Bone marrow (tissue), 2 donors: ENCODE measurements around the gene SIAE.

ENCODE experiments used
- DNase-seq, 2 donors: peaks; one replicate each; lab custom pipeline; 2025; lab: John Stamatoyannopoulos, UW

The SIAE gene

DNA sequence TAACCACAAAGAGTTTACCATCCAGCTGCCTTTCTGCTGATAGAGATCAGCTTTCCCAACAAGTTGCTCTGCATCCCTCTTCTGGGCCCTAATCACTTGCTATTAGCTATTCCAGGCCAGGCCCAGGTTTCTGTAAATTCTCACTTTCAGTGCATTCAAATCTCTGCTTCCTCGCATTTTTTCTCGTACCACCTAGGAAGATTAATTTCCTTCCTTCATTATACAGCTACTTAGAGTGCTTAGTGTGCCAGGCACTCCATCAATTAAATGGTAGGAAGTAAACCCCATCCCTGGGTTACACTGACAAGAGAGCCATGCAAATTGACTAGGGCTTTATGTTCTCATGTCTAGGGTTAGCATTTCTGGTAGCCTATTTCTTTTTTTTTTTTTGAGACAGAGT, 9.7 kb downstream of the SIAE start:
- DNase-seq: no peak

DNA sequence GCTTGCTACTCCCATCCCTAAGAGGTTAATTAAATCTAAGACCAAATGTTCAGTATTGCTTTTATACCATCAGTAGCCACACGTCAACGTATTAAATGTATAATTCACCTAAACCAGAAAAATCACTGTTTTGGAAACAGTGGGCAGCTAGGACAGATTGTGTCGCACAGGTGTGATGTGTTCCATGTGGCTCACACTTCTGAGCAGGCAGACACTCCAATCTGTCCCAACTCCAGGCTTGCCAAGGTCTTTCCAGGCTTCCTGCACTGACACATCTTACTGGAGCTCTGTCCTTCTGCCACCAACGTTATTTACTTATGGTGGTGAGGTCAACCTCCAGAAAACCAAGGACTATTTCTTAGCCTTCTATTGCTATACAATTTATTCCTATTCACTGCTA, 11.4 kb downstream of the SIAE start:
- DNase-seq: no peak

GRCh38 chr11:124661553-124661952, 12.0 kb downstream of the SIAE start:
- no peak for DNase-seq

GRCh38 chr11:124658986-124659385, 14.6 kb downstream of the SIAE start:
- no peak for DNase-seq

DNA sequence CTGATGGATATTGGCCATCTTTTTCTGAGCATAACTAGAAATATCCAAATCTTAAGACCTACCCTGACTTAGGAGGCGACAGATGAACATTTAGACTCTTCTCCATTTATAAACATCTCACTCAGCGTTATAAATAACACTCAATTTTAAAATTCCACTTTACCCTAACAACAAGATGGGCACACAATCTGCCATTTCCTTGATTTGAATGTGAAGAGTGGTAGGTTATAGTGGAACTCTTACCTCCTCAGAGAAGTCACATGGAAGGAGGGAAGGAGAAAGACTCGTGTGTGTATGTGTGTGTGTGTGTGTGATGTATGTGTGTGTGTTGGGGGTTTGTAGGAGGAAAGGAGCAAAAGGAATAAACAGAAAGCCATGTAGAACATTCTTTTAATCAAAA, 15.0 kb downstream of the SIAE start:
- DNase-seq: no peak

DNA sequence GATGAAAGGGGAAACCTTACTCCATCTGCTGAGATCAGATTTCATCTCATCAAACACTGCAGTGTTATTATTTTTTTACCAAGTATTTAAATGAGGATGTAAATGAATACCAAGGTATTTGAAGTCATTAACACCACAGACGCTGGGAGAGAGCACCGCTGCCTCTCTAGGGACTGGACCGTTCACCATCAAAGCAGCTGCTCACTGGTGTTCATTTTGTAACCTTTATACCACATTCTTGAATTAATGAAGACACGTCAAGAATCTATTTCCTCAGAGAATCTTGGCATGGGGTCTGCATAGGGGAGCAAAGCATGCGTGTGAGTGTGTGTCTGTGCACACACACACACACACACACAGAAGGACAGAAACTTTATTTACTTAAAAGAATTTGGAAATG, 15.6 kb downstream of the SIAE start:
- no peak for DNase-seq

DNA sequence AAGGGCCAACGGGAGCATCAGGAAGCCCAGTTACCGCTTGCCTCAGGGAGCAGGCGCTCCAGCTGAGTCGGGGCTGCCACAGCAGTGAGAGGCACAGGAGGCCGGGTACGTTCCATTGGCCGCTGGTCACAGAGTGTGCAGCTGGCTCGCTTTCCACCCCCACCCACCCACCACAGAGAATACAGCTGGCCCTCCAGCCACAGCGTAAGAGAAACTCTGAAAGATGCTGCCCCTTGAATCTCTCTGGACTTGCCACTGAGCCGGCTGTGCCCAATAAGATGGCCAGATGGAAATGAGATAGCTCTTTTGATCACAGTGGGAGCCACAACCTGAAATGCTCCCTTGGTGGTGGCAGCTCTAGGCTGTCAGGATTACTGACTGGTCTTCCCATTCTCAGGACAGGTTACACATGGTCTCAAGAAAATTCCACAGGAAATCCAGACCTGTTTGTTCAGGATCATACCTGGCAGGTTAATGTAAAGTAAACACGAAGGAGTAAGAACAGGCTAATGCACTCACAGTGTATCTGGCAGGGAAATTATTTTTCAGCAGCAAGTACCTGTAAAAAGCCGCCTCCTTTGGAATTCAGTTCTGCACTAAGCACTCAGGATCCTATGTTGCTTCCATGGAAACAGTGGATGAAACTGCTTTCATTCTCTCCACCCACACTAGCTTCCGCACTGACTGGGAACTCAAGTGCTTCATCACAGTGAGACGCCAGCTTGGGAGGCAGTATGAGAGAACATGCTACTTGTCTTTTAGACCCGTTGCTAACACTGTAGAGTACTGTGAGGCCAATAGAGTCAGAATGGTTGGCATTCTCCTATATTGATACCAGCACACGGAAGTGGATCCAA, 16.5 kb downstream of the SIAE start:
- DNase-seq: no peak

DNA sequence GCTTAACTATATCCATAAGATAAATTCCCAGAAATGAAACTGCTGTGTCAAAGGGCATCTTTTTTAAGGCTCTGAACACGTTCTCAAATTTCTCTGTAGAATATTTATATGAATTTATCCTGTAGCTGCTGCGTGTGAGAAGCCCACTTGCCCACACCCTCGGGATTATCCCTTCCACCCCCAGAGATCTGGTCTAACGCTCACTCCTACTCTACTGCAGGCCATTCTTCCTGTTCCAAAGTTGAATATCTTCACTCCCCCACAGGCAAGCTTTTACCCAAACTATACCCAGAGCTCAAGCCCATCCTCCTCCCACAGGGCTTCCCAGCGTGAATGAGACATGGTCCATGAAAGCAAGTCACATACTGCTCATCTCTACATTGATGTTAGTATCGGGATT, 24.9 kb downstream of the SIAE start:
- no peak for DNase-seq

DNA sequence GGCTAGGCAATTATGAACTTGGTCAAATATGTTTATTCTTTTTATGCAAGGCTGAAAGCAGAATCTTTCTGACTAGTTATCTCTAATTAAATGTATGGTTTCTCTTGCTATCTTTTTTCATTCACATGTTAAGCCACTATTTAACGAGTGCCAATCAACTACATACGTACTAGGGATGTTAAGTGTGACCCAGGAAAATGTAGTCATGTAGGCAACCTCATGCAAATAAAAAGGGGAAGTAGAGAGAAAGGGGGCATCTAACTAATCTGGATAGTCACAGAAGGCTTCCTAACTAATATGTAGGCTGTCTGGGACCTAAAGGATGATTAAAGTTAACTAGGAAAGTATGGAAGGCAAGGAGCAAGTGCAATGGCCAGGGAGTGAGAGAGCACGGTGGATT, 27.4 kb downstream of the SIAE start:
- DNase-seq: peak in 1 of 2 donors; percentile 13

DNA sequence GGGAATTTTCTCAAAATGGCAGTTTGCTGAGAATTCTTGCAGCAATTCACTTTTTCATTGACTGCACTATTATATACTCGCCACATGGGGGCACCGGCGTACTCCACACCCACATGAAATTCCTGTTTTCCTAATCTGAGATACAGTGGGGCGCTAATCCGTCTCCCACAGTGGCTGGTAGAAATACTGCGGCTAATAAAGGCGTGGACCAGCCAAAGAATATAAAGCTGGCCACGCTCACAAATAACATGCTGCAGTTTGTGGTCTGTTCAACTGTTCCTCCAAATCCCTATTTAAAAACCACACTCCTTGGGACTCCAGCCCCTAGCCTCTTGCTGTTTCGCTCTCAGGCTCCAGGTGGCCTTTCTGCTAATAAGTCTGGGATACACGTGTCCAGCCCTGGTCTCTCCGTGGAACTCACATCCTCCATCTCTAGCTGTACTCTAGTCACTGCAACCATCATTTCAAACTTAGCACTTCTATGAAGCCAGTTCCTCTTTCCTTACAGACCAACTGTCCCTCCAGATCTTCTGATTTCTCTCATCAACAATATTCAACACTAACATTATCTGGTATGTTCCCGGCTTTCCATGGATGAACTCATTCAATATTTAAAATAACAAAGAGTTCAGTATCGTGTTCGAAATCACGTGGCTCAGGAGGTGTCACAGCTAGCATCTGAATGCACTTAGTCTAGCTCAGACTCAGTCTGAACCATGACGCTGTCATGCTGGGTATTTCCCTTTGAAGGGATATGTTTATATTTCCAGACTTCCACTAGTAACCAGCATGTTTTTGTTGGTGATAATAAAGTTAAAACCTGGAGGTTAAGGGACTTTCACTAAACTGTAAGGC, 28.9 kb downstream of the SIAE start:
- peak in 1 of 2 donors; percentile 29 for DNase-seq

DNA sequence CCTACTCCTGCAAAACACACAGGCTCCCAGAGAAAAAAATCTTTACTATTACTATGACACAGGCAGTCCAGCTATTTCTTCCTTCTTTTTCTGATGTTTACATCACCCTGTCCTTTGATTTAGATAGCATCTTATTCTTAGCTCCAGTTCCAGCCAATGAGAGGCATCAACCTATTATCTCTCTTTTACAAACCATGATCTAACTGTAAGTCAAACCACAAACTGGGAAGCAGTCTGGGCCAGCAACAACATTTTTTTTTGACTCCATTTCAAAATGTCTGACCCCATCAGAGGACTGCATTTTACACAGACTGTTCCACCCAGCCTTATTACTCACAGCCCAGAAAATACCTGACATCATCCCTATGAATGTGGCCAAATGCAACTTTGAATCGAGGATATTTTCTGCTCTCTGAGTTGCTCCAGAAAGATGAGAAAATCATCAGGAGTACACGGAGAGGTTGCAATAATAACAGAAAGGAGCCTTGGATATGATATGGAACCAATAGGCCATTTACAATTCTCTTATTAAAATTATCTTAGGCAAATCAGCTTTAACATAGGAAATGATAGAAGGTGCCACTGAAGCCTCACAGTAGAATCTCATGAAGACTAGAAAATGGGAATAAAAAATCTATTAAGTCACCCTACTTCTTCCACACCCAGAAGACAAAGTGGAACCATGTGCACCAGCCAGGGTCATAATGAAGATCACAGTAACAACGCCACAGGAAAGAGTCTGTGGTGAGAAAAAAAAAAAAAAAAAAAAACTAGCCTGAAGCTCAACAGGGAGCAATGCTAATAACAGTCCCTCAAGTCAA, 29.7 kb downstream of the SIAE start:
- DNase-seq: no peak

DNA sequence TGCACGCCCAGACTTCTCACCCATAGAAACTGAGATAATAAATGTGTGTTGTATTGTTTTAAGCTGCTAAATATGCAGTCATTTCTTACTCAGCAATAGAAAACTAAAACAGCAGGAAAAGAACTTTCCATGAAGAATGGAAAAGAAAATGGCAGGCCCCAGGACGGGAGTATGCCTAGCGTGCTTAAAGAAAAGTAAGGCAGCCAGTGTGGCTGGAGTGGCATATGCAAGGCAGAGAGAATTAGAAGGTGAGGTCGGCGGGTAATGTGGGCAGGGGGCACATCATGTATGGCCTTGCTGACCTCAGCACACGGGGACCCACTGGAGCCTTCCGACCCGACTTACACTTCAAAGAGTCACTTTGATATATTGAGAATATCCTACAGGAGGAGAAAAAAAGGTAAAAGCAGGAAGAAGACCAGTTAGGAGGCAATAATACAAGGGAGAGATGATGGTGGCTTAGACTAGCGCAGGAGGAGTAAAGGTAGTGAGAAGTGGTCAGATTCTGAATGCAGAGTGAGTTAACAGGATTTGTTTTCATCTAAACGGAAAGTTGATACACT, 30.4 kb downstream of the SIAE start:
- DNase-seq: no peak

DNA sequence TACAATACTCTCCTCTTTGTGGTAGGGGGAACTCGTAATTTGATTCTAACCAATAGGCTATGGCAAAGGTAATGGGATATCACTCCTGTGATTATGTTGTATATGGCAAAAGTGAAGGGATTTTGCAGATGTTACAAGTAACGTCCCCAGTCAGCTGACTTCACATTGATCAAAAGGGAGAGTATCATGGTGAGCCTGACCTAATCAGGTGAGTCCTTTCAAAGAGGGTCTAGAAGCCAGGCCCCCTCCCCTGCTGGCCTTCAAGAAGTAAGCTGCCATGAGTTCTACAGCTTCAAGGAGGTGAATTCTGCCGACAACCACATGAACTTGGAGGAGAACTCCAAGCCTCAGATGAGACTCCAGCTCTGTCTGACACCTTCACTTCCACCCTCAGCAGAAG, 30.9 kb downstream of the SIAE start:
- no peak for DNase-seq

GRCh38 chr11:124640666-124641065, 32.9 kb downstream of the SIAE start:
- no peak for DNase-seq

- no peak for DNase-seq
These were observed 34.4 kb downstream of the SIAE start for GRCh38 chr11:124639186-124639585.

DNA sequence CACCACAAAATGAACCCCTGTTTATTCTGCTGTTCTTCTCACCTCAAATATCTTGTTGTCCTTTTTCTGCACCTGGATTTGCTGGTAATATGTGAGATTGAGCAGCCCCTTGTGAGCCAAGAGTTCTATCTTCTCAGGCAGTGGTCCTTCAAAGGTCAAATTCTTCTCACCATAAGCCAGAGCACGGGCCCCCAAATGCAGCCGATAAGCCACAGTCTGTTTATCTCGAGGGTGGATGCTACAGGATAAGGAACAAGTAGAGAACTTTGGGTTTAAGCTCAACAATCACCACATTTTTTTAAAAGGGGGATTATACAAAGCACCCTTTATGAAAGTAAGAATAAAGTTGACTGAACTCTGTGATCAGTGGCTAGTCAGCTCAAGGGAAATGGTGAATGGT, 35.0 kb downstream of the SIAE start:
- DNase-seq: no peak

DNA sequence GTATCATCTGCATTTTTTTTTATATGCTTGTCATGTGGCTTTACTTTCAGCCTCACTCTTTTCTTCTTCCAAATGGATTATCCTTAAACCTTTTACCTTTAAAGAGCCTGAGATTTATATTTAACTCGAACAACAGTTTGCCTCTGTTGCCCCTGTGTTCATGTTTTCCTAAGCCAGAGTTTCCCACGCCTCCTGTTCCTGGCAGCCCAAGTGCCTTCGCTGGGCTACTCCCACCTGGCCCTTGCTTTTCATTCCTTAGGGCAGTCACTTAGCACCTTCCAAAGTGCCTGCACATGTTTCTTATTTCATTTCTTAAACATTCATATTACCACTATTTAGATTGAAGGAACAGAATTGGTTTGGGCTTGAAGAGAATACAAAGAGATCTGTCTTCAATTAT, 37.6 kb downstream of the SIAE start:
- no peak for DNase-seq

DNA sequence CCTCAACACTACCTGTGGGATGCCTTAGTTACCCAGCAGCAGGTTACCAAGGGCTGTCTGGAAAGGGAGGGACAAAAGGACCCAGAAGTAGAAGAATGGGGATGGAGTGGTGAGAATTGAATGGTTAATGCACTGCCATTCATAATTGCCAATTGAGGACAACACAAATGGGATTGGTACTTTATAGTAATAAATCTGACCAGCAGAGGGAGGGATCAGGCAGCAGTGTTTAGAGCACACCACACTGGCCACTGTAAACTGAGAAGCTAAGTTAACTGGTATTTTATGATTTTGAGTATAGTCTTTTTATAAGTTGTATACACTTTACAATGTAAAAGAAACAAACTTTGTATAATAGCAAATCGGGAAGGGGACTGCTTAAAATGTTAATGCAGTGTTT, 40.2 kb downstream of the SIAE start:
- DNase-seq: no peak

DNA sequence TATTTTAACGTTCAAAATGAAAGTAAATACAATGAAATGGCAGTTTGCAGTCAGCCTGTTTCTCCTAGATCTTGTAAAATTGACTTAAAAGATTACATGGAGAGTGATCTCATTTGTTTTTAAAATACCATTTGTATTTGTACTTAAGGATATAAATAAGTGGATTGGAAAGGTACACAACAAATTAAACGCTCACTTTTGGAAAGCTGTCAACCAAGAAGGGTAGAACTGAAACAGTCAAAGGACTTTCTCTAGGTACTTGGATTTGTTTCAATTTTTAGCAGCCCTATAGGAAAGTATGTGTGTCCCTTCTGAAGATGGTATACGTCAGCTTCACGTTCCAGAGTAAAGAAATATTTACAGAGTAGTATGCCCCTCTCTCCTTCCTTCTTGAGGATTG, 43.6 kb downstream of the SIAE start:
- DNase-seq: no peak

GRCh38 chr11:124627546-124627945, 46.0 kb downstream of the SIAE start:
- no peak for DNase-seq

GRCh38 chr11:124625504-124626168, 47.9 kb downstream of the SIAE start:
- DNase-seq: no peak
